ENCODE data around the gene TOLLIP.

Gene TOLLIP

DNA sequence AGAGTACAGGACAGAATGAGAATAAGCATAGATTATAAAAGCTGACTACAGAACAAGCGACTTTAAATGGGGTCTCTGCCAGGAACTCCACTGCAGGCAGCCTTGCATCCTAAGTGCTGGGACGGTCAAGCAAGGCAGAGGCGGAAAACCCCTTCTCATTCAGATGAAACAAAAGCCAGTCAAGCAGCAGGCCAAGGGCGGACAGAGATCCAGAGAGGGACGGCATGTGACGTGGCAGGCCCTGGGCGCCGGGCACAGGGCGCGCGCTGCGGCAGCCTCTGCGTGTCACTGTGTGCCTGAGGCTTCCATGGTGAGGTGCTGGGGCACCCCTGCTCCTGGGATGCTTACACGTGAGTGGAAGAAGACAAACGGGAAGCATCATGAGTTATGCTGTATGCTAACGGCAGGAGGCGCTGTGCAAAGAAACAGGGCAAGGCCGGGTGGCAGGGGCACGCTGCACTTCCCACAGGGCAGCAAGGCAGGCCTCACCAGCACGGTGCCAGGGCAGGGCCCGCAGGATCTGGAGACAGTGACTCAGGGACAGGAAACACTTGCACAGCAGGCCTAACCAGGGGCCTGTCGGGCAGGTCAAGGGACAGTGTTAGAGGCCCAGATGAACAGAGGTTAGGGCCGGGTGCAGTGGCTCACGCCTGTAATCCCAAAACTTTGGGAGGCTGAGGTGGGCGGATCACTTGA, 6.2 kb downstream of the TOLLIP start:
- TF ChIP-seq, protein P1, sequence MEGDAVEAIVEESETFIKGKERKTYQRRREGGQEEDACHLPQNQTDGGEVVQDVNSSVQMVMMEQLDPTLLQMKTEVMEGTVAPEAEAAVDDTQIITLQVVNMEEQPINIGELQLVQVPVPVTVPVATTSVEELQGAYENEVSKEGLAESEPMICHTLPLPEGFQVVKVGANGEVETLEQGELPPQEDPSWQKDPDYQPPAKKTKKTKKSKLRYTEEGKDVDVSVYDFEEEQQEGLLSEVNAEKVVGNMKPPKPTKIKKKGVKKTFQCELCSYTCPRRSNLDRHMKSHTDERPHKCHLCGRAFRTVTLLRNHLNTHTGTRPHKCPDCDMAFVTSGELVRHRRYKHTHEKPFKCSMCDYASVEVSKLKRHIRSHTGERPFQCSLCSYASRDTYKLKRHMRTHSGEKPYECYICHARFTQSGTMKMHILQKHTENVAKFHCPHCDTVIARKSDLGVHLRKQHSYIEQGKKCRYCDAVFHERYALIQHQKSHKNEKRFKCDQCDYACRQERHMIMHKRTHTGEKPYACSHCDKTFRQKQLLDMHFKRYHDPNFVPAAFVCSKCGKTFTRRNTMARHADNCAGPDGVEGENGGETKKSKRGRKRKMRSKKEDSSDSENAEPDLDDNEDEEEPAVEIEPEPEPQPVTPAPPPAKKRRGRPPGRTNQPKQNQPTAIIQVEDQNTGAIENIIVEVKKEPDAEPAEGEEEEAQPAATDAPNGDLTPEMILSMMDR (IDR thresholded peaks at IDR 0.05; ENCODE audit: extremely low read depth, insufficient read depth, missing control alignments): no peak
- peak; percentile 18 for DNase-seq (ENCODE audit: low spot score)

DNA sequence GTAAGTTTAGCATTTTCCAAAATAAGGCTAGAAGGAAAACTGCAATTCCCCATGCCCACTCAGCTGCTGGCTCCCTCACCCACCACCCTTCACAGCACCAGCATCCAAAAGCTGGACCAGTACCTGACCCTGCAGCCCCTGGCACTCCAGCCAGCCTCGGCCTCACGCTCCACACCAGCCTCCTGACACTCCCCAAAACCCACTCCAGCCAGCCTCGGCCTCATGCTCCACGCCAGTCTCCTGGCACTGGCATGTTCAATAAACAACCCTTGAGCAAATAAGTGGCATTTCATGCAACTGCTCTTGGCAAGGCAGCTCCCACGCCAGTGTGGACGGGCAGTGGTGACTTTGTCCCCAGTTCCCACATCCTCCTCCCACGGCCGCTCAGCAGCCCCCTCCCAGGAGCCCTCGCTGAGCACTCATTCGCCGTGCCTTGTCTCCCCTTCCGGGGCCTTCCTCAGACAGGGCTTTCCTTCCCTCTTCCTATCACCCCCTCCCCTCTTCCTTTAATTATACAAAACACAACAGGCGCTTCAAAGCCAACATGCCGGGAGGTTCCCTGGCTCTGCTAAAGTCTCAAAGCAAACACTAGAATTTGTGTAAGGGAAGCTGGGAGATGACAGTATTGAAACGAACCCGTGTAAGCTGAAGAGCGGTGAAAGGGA, 6.8 kb downstream of the TOLLIP start:
- DNase-seq (ENCODE audit: low spot score): no peak
- in situ Hi-C loops (cut with MboI; ENCODE audit: low pct_unique_long_range_greater_than_20kb, low sequenced_read_pairs, unreplicated experiment): no loop called here
- TF ChIP-seq, protein P1 (IDR thresholded peaks at IDR 0.05; ENCODE audit: extremely low read depth, insufficient read depth, missing control alignments): no peak

More for the DNA sequence above, 6.2 kb downstream of the TOLLIP start:
- in situ Hi-C loops (cut with MboI; ENCODE audit: low pct_unique_long_range_greater_than_20kb, low sequenced_read_pairs, unreplicated experiment): no loop called here

DNA sequence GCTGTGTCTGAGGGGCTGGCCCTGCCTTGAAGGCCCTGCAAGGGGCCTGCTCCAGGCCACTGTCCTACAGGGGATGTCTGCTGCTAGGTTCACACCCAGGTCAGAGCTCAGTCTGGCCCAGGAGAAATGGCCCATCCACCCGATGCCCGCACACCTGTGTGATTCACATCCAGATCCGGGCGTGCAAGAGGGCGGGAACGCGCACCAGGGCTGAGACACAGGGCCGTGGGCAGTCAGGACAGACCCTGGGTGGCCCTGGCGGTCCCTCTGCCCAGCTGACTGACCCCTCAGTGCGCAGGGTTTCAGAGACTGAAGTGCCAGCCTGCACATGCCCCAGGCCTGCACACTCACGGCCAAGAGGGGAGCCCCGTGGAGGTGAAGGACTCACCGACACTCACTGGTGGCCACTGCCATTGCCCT, 7.4 kb downstream of the TOLLIP start:
- TF ChIP-seq, protein P1 (IDR thresholded peaks at IDR 0.05; ENCODE audit: extremely low read depth, insufficient read depth, missing control alignments): no peak
- no peak for DNase-seq (ENCODE audit: low spot score)
- in situ Hi-C loops (cut with MboI; ENCODE audit: low pct_unique_long_range_greater_than_20kb, low sequenced_read_pairs, unreplicated experiment): no loop called here

DNA sequence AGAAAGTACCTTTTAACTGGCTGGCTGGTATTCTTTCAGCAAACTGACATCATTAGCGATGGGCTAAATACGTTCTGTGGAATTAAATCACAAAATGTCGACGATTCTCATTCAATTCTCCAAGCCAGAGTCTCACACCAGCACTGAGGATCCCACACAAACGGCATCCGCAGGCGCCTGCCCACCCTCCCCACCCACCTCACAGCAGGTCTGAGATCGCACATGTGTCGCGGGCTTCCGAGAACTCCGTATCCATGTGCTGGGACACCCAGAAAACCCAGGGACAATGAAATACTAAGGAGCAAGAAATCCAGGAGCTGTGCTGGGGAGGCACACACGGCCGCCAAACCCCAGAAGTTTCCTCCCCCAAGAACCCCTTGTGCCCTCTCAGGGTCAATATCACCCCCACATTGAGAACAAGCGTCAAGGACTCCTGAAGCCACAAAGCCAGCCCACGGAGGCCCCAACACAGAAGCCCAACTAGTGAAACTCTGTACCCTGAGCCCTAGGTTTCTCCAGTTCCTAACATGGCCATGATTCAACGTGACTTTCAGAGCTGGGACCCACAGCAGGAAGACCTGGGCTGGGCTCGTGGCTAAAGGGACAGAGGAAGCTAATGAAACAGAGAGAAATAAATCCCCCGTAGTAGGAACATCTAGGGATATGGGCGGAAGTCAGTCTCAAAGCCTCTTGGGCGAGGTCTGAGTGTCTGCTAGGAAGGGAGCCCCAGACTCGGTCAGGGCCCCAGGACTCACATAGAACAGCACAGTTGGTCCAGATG, 8.0 kb downstream of the TOLLIP start:
- in situ Hi-C loops (cut with MboI; ENCODE audit: low pct_unique_long_range_greater_than_20kb, low sequenced_read_pairs, unreplicated experiment): no loop called here
- no peak for DNase-seq (ENCODE audit: low spot score)
- TF ChIP-seq, protein P1 (IDR thresholded peaks at IDR 0.05; ENCODE audit: extremely low read depth, insufficient read depth, missing control alignments): no peak

DNA sequence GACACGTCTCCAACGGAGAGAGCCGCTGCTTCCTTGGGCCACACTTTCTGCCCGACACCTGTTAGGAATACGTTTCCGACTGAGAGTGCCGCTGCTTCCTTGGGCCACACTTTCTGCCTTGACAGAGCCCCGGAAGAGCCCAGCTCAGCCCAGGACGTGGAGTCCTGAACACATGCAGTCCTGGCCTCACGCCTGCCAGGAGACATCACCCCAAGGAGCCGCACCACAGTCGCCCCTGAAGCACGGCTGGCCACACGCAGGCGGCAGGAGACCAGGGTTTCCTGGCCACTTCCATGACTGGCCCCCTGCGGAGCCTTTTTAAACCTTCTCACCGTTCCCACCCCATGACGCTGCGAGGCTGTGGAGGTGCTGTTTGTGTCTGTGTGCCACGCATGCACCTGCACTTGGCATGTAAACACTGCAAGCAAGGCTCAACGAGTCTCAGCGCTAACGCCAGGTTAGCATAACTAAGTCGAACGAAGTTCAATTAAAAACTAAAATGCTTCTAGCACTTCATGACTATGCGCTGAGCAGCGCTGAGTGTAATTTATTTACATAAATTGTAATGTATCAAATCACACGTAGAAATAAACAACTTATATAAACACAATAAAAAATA, 8.8 kb downstream of the TOLLIP start:
- TF ChIP-seq, protein P1 (IDR thresholded peaks at IDR 0.05; ENCODE audit: extremely low read depth, insufficient read depth, missing control alignments): no peak
- in situ Hi-C loops (cut with MboI; ENCODE audit: low pct_unique_long_range_greater_than_20kb, low sequenced_read_pairs, unreplicated experiment): no loop called here
- DNase-seq (ENCODE audit: low spot score): no peak

DNA sequence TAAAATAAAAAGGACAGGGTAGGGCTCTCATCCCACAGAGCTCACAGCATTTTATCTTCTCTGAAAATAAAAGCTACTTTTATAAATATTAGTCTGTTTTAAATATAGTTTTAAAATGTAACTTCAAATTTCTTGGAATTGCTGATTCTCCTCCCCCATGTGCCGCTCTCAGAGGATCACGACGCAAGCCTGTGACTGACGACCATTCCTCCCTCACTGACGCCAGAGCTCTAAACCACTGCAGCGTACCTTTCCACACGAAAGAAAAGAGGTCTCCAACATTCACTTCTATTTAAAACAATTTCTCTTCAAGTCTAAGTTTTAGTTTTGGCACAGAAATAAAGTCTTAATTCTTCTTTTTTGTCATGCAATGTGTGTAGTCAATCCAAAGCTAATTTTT, 9.3 kb downstream of the TOLLIP start:
- TF ChIP-seq, protein P1 (IDR thresholded peaks at IDR 0.05; ENCODE audit: extremely low read depth, insufficient read depth, missing control alignments): no peak
- in situ Hi-C loops (cut with MboI; ENCODE audit: low pct_unique_long_range_greater_than_20kb, low sequenced_read_pairs, unreplicated experiment): no loop called here
- DNase-seq (ENCODE audit: low spot score): no peak

Data from GM13977 (cell line).